OCI-LY7 (cell line): ENCODE measurements around the gene SCFD2. TPM values are rescaled to one million over a fixed set of nuclear protein-coding genes. Genes with fewer than 3 reads are reported as not detected.

Experiments
- BruUV-seq: library from RNA; stranded (reverse); fragments of 400-500 nt; replicated peaks from 2 replicates; lab custom pipeline; 2021; lab: Mats Ljungman, UMichigan
- CTCF ChIA-PET: fragments of 300-600 bp; sonication (Branson Sonifier 250); formaldehyde crosslinking; loops from one replicate; lab custom pipeline; 2022; ENCODE audit warnings: antibody characterized with exemption; ENCODE audit not compliant: unreplicated experiment; lab: Charles Lee
- POLR2A ChIA-PET: fragments of 300-600 bp; sonication (Branson Sonifier 250); formaldehyde crosslinking; loops from one replicate; lab custom pipeline; 2022; ENCODE audit warnings: antibody characterized with exemption; lab: Charles Lee
- DNase-seq: peaks from one replicate; pipeline ENCODE4 v3.0.0-alpha.2; 2015; ENCODE audit warnings: low spot score
- H2AFZ ChIP-seq: fragments of 200-600 bp; sonication (generic), shearing (Covaris generic); 2 replicates; pipeline ENCODE4 v1.6.1; 2014; ENCODE audit warnings: mild to moderate bottlenecking, antibody characterized with exemption, low read length, moderate library complexity
- H3K27ac ChIP-seq: fragments of 200-600 bp; sonication (generic); 2 replicates; pipeline ENCODE4 v1.5.1; 2014; ENCODE audit warnings: mixed run types, low read depth, mild to moderate bottlenecking, moderate library complexity, low read length, inconsistent platforms; ENCODE audit not compliant: poor library complexity, severe bottlenecking
- H3K36me3 ChIP-seq: fragments of 200-600 bp; sonication (generic); 2 replicates; pipeline ENCODE4 v1.6.1; 2014; ENCODE audit warnings: mild to moderate bottlenecking, antibody characterized with exemption, low read length, moderate library complexity, mixed read lengths; ENCODE audit not compliant: insufficient read depth
- H3K4me1 ChIP-seq: fragments of 200-600 bp; sonication (generic); 2 replicates; pipeline ENCODE4 v1.5.1; 2014; ENCODE audit warnings: mild to moderate bottlenecking, low read length; ENCODE audit not compliant: insufficient read depth, poor library complexity, severe bottlenecking
- H3K4me2 ChIP-seq: fragments of 200-600 bp; sonication (generic); 2 replicates; pipeline ENCODE4 v1.6.1; 2014; ENCODE audit warnings: mild to moderate bottlenecking, low read length
- H3K4me3 ChIP-seq: fragments of 200-600 bp; sonication (generic); 2 replicates; pipeline ENCODE4 v1.5.1; 2014; ENCODE audit warnings: mild to moderate bottlenecking, low read depth, low read length; ENCODE audit not compliant: poor library complexity, severe bottlenecking
- H3K79me2 ChIP-seq: fragments of 200-600 bp; sonication (generic); 2 replicates; pipeline ENCODE4 v1.6.1; 2016; ENCODE audit warnings: low read depth, mild to moderate bottlenecking, low read length, moderate library complexity, mixed read lengths; ENCODE audit not compliant: insufficient read depth
- H3K9me2 ChIP-seq: fragments of 200-600 bp; sonication (generic); 2 replicates; pipeline ENCODE4 v1.6.1; 2016; ENCODE audit warnings: mild to moderate bottlenecking, low read length, mixed read lengths; ENCODE audit not compliant: insufficient read depth
- H3K9me3 ChIP-seq: fragments of 200-600 bp; sonication (generic); 2 replicates; pipeline ENCODE4 v1.6.1; 2014; ENCODE audit warnings: mild to moderate bottlenecking, mixed run types, low read length, mixed read lengths
- H4K20me1 ChIP-seq: fragments of 200-600 bp; sonication (generic); 2 replicates; pipeline ENCODE4 v1.6.1; 2014; ENCODE audit warnings: mild to moderate bottlenecking, antibody characterized with exemption, low read length, moderate library complexity, mixed read lengths; ENCODE audit not compliant: insufficient read depth
- CTCF ChIP-seq: fragments of 200-600 bp; sonication (generic); conservative IDR thresholded peaks from 2 replicates; pipeline ENCODE4 v1.5.1; 2014; ENCODE audit warnings: mild to moderate bottlenecking, antibody characterized with exemption, low read length, moderate library complexity, mixed read lengths
- EZH2phosphoT487 ChIP-seq: fragments of 200-600 bp; sonication (generic); IDR thresholded peaks from 2 replicates; pipeline ENCODE4 v1.6.1; 2018; ENCODE audit warnings: low read depth, borderline replicate concordance, mild to moderate bottlenecking, mixed run types, antibody characterized with exemption, low read length, moderate library complexity, mixed read lengths
- intact Hi-C: fragments of 100-400 bp; cut with micrococcal nuclease; formaldehyde crosslinking; loops from one replicate; pipeline ENCODE4 v1.10.0; 2022; ENCODE audit not compliant: unreplicated experiment
- total RNA-seq, 2 experiments: library from RNA; depleted of rRNA in 1 of 2; stranded (reverse); fragments of >200 nt in 1 of 2; shearing (Covaris generic) in 1 of 2; gene quantifications; 2 replicates each; pipeline ENCODE4 v1.2.3, GENCODE V29; 2014 to 2022

Gene SCFD2
- total RNA-seq, 2 experiments from 2014 or later: 27.2 to 52.0 TPM

- ChIA-PET CTCF (no interaction called here), POLR2A (interaction anchor here (0.6 to 0.8 kb wide), 2 partner anchors 24 to 43 kb away, joined by 3 read pairs; no protein-coding TSS in a partner anchor)
- Histone ChIP-seq H3K4me3 (no peak overlapping the region), H3K4me1 (no peaks in the 10 kb centered on the region), H3K9me2 (no peaks in the 10 kb centered on the region), H3K36me3 (no peaks in the 10 kb centered on the region), H3K9me3 (0 out of 2 replicates have a peak, but pooled peaks cover 7% of the 10 kb centered on the region), H2AFZ (no peak overlapping the region), H3K27ac (no peak overlapping the region), H4K20me1 (no peaks in the 10 kb centered on the region), H3K79me2 (no peaks in the 10 kb centered on the region), H3K4me2 (no peak overlapping the region)
- no TSS peak for BruUV-seq
- DNase-seq: no peak
- intact Hi-C loops: no loop called here
- TF ChIP-seq CTCF (no peak), EZH2phosphoT487 (no peak)
Measured at GRCh38 chr4:53068755-53069330, 297.0 kb downstream of the SCFD2 start.

GRCh38 chr4:53067125-53067802, 298.6 kb downstream of the SCFD2 start:
- H3K9me2 ChIP-seq: no peaks in the 10 kb centered on the region
- CTCF ChIA-PET: no interaction called here
- POLR2A ChIA-PET: no interaction called here
- no TSS peak for BruUV-seq
- H4K20me1 ChIP-seq: no peaks in the 10 kb centered on the region
- H3K79me2 ChIP-seq: no peaks in the 10 kb centered on the region
- DNase-seq: no peak
- H3K27ac ChIP-seq: no peak overlapping the region
- no peak overlapping the region for H3K4me3 ChIP-seq
- H2AFZ ChIP-seq: no peak overlapping the region
- no peaks in the 10 kb centered on the region for H3K4me1 ChIP-seq
- H3K9me3 ChIP-seq: 0 out of 2 replicates have a peak, but pooled peaks cover 7% of the 10 kb centered on the region
- no peaks in the 10 kb centered on the region for H3K36me3 ChIP-seq
- TF ChIP-seq EZH2phosphoT487: no peak
- TF ChIP-seq CTCF: no peak
- H3K4me2 ChIP-seq: no peak overlapping the region
- intact Hi-C loops: no loop called here

GRCh38 chr4:53066155-53066554, 299.7 kb downstream of the SCFD2 start:
- Histone ChIP-seq H3K4me3 (no peak overlapping the region), H3K27ac (no peak overlapping the region), H3K9me3 (0 out of 2 replicates have a peak, but pooled peaks cover 7% of the 10 kb centered on the region), H4K20me1 (no peaks in the 10 kb centered on the region), H3K36me3 (no peaks in the 10 kb centered on the region), H3K9me2 (no peaks in the 10 kb centered on the region), H3K4me2 (no peak overlapping the region), H2AFZ (no peak overlapping the region), H3K79me2 (no peaks in the 10 kb centered on the region), H3K4me1 (no peaks in the 10 kb centered on the region)
- intact Hi-C loops: no loop called here
- no peak for DNase-seq
- no TSS peak for BruUV-seq
- POLR2A ChIA-PET: no interaction called here
- TF ChIP-seq EZH2phosphoT487 (no peak), CTCF (no peak)
- CTCF ChIA-PET: no interaction called here
